ENCODE results near the gene ANKRD11. TPM values are rescaled to one million over a fixed set of nuclear protein-coding genes. Genes with fewer than 3 reads are reported as not detected.
"Not testable (repeated sequence)": the region's sequence is repeated elsewhere in the genome, so short reads cannot be mapped to it uniquely, and the experiment has no call there.

Gene ANKRD11
- polyA plus RNA-seq, 2 donors = 37.1 to 73.5 TPM

DNA sequence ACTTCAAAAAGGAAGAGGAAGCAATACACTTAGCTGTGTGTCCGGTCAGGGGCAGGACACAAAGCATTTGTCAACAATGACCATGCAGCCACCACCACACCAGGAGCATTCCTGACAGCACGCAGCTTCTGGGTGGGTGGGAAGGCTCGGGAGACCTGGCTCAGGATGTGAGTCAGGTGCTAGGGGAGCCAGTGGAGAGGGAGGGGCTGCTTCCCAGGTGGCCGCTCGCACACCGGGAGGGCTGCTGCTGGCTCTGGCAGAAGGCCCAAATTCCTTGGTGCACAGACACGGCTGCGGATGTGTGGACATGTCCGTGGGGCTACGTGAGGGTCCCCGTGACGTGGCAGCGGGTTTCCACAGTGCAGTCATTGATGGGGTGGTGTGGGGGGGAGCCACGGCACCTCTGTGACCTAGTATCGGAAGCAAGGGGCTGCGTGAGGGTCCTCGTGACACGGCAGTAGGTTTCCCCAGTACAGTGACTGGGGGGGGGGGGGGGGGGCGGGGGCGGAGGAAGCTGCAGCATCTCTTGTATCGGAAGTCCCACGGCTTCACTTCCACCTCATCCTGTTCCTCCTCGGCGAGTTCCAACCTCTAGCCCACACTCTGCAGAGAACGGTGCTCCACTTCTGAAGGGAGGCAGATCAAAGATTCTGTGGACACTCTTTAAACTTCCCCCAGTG is 160.0 kb downstream of the ANKRD11 start:
- Histone ChIP-seq H3K4me3 (ENCODE audit: low read depth in 1 of 2, low read length in 2 of 2) (no peak overlapping the region), H3K36me3 (ENCODE audit: control insufficient read depth in 2 of 2, insufficient read depth in 2 of 2, low read length in 1 of 2) (peaks cover 0 to 11% of the 10 kb centered on the region in 2 donors), H3K27ac (ENCODE audit: low read depth in 2 of 2, low read length in 1 of 2) (peak overlapping the region; percentile 21 to 45), H3K27me3 (ENCODE audit: control insufficient read depth in 1 of 2, insufficient read depth in 2 of 2, low read length in 2 of 2) (no peaks in the 10 kb centered on the region), H3K4me1 (ENCODE audit: control insufficient read depth in 2 of 2, insufficient read depth in 2 of 2, low read length in 1 of 2) (peaks cover 13 to 33% of the 10 kb centered on the region in 2 donors), H3K9me3 (ENCODE audit: control insufficient read depth in 2 of 2, insufficient read depth in 1 of 2, low read depth in 1 of 2, low read length in 1 of 2) (no peaks in the 10 kb centered on the region)
- WGBS, 2 donors = 38 to 42% methylated on average over 23 to 25 of the region's 25 CpGs

- H3K4me3 ChIP-seq (ENCODE audit: low read depth in 1 of 2, low read length in 2 of 2); H3K27ac ChIP-seq (ENCODE audit: low read depth in 2 of 2, low read length in 1 of 2); H3K9me3 ChIP-seq (ENCODE audit: control insufficient read depth in 2 of 2, insufficient read depth in 1 of 2, low read depth in 1 of 2, low read length in 1 of 2); H3K27me3 ChIP-seq (ENCODE audit: control insufficient read depth in 1 of 2, insufficient read depth in 2 of 2, low read length in 2 of 2): not testable (repeated sequence)
- Histone ChIP-seq H3K4me1 (ENCODE audit: control insufficient read depth in 2 of 2, insufficient read depth in 2 of 2, low read length in 1 of 2) (peaks cover 17 to 32% of the 10 kb centered on the region in 2 donors), H3K36me3 (ENCODE audit: control insufficient read depth in 2 of 2, insufficient read depth in 2 of 2, low read length in 1 of 2) (peaks cover 0 to 11% of the 10 kb centered on the region in 2 donors)
- 92 to 94% methylated on average over 4 of the region's 4 CpGs for WGBS, 2 donors
Measured at GRCh38 chr16:89329830-89330176, 160.6 kb downstream of the ANKRD11 start.

- not testable (repeated sequence) for H3K27me3 ChIP-seq (ENCODE audit: control insufficient read depth in 1 of 2, insufficient read depth in 2 of 2, low read length in 2 of 2); H3K36me3 ChIP-seq (ENCODE audit: control insufficient read depth in 2 of 2, insufficient read depth in 2 of 2, low read length in 1 of 2); H3K9me3 ChIP-seq (ENCODE audit: control insufficient read depth in 2 of 2, insufficient read depth in 1 of 2, low read depth in 1 of 2, low read length in 1 of 2); H3K4me3 ChIP-seq (ENCODE audit: low read depth in 1 of 2, low read length in 2 of 2); H3K27ac ChIP-seq (ENCODE audit: low read depth in 2 of 2, low read length in 1 of 2)
- peaks cover 13 to 26% of the 10 kb centered on the region in 2 donors for H3K4me1 ChIP-seq (ENCODE audit: control insufficient read depth in 2 of 2, insufficient read depth in 2 of 2, low read length in 1 of 2)
- 91% methylated on average over 37 to 40 of the region's 41 CpGs for WGBS, 2 donors
Measured at GRCh38 chr16:89328412-89329400, 161.7 kb downstream of the ANKRD11 start.

DNA sequence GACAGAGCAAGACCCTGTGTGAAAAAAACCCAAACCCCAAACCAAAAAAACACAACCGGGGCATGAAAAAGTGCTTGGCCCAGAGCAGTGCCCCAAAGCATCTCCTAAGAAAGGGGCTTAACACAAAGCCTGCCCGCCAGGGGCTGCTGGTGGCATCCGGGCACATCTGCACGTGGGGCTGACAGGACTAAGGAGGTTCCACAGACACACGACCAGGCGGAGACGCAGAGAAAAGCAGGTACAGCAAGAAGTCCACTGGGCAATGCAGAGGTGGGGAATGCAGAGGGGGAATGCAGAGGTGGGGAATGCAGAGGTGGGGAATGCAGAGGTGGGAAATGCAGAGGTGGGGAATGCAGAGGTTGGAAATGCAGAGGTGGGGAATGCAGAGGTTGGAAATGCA is 163.6 kb downstream of the ANKRD11 start:
- peaks cover 0 to 10% of the 10 kb centered on the region in 2 donors for H3K36me3 ChIP-seq (ENCODE audit: control insufficient read depth in 2 of 2, insufficient read depth in 2 of 2, low read length in 1 of 2)
- no peaks in the 10 kb centered on the region for H3K9me3 ChIP-seq (ENCODE audit: control insufficient read depth in 2 of 2, insufficient read depth in 1 of 2, low read depth in 1 of 2, low read length in 1 of 2)
- no peaks in the 10 kb centered on the region for H3K27me3 ChIP-seq (ENCODE audit: control insufficient read depth in 1 of 2, insufficient read depth in 2 of 2, low read length in 2 of 2)
- no peak overlapping the region for H3K4me3 ChIP-seq (ENCODE audit: low read depth in 1 of 2, low read length in 2 of 2)
- 78 to 79% methylated on average over 7 of the region's 7 CpGs for WGBS, 2 donors
- H3K27ac ChIP-seq (ENCODE audit: low read depth in 2 of 2, low read length in 1 of 2) = peak overlapping the region in 1 of 2 donors; percentile 58
- peaks cover 17 to 36% of the 10 kb centered on the region in 2 donors for H3K4me1 ChIP-seq (ENCODE audit: control insufficient read depth in 2 of 2, insufficient read depth in 2 of 2, low read length in 1 of 2)

GRCh38 chr16:89325861-89326471 is 164.4 kb downstream of the ANKRD11 start:
- H3K36me3 ChIP-seq (ENCODE audit: control insufficient read depth in 2 of 2, insufficient read depth in 2 of 2, low read length in 1 of 2) = peaks cover 0 to 10% of the 10 kb centered on the region in 2 donors
- peaks cover 18 to 39% of the 10 kb centered on the region in 2 donors for H3K4me1 ChIP-seq (ENCODE audit: control insufficient read depth in 2 of 2, insufficient read depth in 2 of 2, low read length in 1 of 2)
- no peak overlapping the region for H3K4me3 ChIP-seq (ENCODE audit: low read depth in 1 of 2, low read length in 2 of 2)
- H3K9me3 ChIP-seq (ENCODE audit: control insufficient read depth in 2 of 2, insufficient read depth in 1 of 2, low read depth in 1 of 2, low read length in 1 of 2) = no peaks in the 10 kb centered on the region
- H3K27ac ChIP-seq (ENCODE audit: low read depth in 2 of 2, low read length in 1 of 2) = peak overlapping the region; percentile 40 to 80
- 19 to 20% methylated on average over 18 of the region's 18 CpGs for WGBS, 2 donors
- H3K27me3 ChIP-seq (ENCODE audit: control insufficient read depth in 1 of 2, insufficient read depth in 2 of 2, low read length in 2 of 2) = no peaks in the 10 kb centered on the region

DNA sequence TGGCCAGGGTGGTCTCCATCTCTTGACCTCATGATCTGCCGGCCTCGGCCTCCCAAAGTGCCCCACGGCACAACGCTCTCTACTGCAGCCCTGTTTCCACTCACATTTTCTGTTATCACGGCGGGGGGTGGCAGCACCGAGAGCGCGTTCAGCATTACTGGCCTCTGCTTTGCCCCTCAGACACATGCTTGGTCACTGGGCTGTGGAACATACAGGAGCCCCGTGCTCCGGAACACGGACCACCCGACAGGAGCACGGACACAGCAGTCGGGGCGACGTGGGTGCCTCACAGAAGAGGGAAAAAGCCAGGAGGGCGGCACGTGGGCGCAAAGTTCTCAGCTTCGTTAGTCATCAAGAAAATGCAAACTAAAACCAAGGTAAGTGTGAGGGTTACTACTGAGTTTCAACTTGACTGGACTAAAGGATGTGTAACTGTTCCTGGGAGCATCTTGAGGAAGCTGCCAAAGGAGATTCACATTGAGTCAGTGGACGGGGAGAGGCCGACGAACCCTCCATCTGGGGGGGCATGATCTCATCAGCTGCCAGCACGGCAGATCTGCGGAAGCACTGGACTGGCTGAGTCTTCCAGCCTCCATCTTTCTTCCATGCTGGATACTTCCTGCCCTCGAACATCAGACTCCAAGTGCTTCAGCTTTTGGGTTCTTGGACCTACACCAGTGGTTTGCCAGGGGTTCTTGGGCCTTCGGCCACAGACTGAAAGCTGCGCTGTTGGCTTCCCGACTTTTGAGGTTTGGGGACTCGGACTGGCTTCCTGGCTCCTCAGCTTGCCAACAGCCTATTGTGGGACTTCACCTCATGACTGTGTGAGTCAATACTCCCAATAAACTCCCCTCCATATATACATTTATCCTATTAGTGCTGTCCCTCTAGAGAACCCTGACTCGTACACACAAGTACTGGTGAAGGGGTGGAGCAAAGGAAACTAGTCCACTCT is 166.0 kb downstream of the ANKRD11 start:
- H3K36me3 ChIP-seq (ENCODE audit: control insufficient read depth in 2 of 2, insufficient read depth in 2 of 2, low read length in 1 of 2) = peaks cover 0 to 7% of the 10 kb centered on the region in 2 donors
- peaks cover 33 to 51% of the 10 kb centered on the region in 2 donors for H3K4me1 ChIP-seq (ENCODE audit: control insufficient read depth in 2 of 2, insufficient read depth in 2 of 2, low read length in 1 of 2)
- H3K4me3 ChIP-seq (ENCODE audit: low read depth in 1 of 2, low read length in 2 of 2) = no peak overlapping the region
- no peak overlapping the region for H3K27ac ChIP-seq (ENCODE audit: low read depth in 2 of 2, low read length in 1 of 2)
- no peaks in the 10 kb centered on the region for H3K9me3 ChIP-seq (ENCODE audit: control insufficient read depth in 2 of 2, insufficient read depth in 1 of 2, low read depth in 1 of 2, low read length in 1 of 2)
- H3K27me3 ChIP-seq (ENCODE audit: control insufficient read depth in 1 of 2, insufficient read depth in 2 of 2, low read length in 2 of 2) = no peaks in the 10 kb centered on the region
- WGBS, 2 donors = 77 to 84% methylated on average over 32 of the region's 32 CpGs

DNA sequence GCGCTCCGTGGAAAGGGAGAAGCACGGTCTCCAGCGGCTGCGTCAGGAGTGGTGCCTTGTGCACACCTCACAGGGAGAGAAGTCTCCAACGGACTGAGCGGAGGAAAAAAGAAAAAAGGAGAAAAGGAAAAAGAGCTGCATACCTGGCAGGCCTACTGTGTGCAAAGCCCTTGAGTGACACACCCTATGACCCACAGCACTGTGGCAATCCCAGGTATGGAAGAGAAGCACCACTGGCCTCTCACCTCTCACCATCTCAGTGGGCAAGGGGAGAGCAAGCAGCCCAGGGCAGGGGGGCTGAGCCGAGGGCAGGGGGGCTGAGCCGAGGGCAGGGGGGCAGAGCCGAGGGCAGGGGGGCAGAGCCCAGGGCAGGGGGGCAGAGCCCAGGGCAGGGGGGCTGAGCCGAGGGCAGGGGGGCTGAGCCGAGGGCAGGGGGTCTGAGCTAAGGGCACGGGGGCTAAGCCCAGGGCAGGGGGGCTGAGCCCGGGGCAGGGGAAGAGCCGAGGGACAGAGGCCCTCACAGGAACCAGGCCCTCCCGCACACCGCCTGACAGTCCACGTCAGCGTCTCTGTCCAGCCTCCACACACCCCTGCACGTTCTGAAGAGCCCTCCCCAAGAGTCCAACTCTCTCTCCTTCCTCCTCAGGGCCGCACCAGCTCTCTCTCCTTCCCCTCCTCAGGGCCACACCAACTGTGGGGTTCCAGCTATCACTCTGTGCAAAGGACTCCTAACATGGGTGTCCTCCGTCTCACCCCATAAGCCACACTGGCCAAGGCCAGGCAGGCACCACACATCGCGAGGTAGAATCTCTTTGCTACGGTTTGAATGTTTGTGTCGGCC is 167.0 kb downstream of the ANKRD11 start:
- Histone ChIP-seq H3K27me3 (ENCODE audit: control insufficient read depth in 1 of 2, insufficient read depth in 2 of 2, low read length in 2 of 2) (no peaks in the 10 kb centered on the region), H3K4me1 (ENCODE audit: control insufficient read depth in 2 of 2, insufficient read depth in 2 of 2, low read length in 1 of 2) (peaks cover 38 to 51% of the 10 kb centered on the region in 2 donors), H3K9me3 (ENCODE audit: control insufficient read depth in 2 of 2, insufficient read depth in 1 of 2, low read depth in 1 of 2, low read length in 1 of 2) (no peaks in the 10 kb centered on the region), H3K4me3 (ENCODE audit: low read depth in 1 of 2, low read length in 2 of 2) (no peak overlapping the region), H3K27ac (ENCODE audit: low read depth in 2 of 2, low read length in 1 of 2) (peak overlapping the region in 1 of 2 donors; percentile 48), H3K36me3 (ENCODE audit: control insufficient read depth in 2 of 2, insufficient read depth in 2 of 2, low read length in 1 of 2) (peaks cover 0 to 9% of the 10 kb centered on the region in 2 donors)
- 82 to 87% methylated on average over 18 to 26 of the region's 26 CpGs for WGBS, 2 donors

DNA sequence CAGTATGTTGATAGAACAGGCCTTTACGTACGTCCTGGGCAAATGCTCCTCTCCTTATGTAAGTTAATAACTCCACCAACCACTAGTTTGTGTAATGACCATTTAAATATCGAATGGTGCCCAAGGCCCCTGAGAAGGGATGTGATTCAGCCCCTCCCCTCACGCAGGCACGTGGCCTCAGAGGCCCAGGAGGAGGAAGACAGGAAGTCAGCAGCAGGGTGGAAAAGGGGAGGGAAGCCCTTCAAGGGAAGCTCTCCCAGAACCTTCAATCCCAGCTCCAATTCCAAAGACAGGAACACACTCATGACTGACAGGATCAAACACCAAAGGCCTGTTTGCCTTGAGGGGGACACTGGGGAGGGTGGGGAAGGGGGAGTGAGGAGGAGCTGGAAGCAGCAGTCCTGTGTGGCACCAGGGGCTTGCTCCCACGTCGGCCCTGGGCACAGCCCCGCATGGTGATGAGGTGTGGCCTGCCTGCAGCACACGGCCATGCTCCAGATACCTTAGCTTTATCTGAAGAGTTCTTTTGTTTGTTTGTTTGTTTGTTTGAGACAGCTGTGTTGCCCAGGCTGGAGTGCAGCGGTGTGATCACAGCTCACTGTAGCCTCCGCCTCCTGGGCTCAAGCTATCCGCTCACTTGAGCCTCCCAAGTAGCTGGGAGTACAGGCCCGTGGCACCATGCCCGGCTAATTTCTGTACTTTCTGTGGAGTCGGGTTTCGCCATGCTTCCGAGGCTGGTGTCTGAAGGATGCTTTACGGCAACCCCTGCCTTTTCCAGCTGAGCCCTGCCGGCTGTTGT is 167.8 kb downstream of the ANKRD11 start:
- WGBS, 2 donors = 55 to 60% methylated on average over 19 of the region's 19 CpGs
- H3K9me3 ChIP-seq (ENCODE audit: control insufficient read depth in 2 of 2, insufficient read depth in 1 of 2, low read depth in 1 of 2, low read length in 1 of 2) = no peaks in the 10 kb centered on the region
- H3K27ac ChIP-seq (ENCODE audit: low read depth in 2 of 2, low read length in 1 of 2) = peak overlapping the region in 1 of 2 donors; percentile 48
- H3K4me3 ChIP-seq (ENCODE audit: low read depth in 1 of 2, low read length in 2 of 2) = no peak overlapping the region
- H3K4me1 ChIP-seq (ENCODE audit: control insufficient read depth in 2 of 2, insufficient read depth in 2 of 2, low read length in 1 of 2) = peaks cover 43 to 58% of the 10 kb centered on the region in 2 donors
- no peaks in the 10 kb centered on the region for H3K27me3 ChIP-seq (ENCODE audit: control insufficient read depth in 1 of 2, insufficient read depth in 2 of 2, low read length in 2 of 2)
- peaks cover 0 to 7% of the 10 kb centered on the region in 2 donors for H3K36me3 ChIP-seq (ENCODE audit: control insufficient read depth in 2 of 2, insufficient read depth in 2 of 2, low read length in 1 of 2)

Data from esophagus (tissue), 2 donors.